B cell (primary cell): ENCODE measurements around the gene ENDOG. TPM values are rescaled to one million over a fixed set of nuclear protein-coding genes. Genes with fewer than 3 reads are reported as not detected.

Source experiments
- ATAC-seq: fragments of 200-7000 bp; cut with Tn5 transposase; one replicate; pipeline ENCODE4 v1.10.0; 2021; ENCODE audit warnings: low read depth, mild to moderate bottlenecking, moderate number of reproducible peaks, moderate library complexity
- CTCF ChIA-PET: fragments of 350-600 bp; sonication (Branson Sonifier 250); formaldehyde crosslinking; loops from one replicate; lab custom pipeline; 2021; ENCODE audit warnings: antibody characterized with exemption, inconsistent platforms; lab: Charles Lee
- POLR2A ChIA-PET: fragments of 350-600 bp; sonication (Branson Sonifier 250); formaldehyde crosslinking; loops from one replicate; lab custom pipeline; 2021; ENCODE audit warnings: antibody characterized with exemption; lab: Charles Lee
- DNase-seq: peaks from one replicate; pipeline ENCODE4 v3.0.0; 2013
- H2AFZ ChIP-seq: 2 replicates; pipeline ENCODE4 v1.6.1; 2012; ENCODE audit warnings: mild to moderate bottlenecking, low read depth, low read length; ENCODE audit not compliant: insufficient read depth, poor library complexity, severe bottlenecking
- H3K27ac ChIP-seq, 2 donors: 1 replicate in 1 of 2; 2 replicates in 1 of 2; pipeline ENCODE4 v1.5.1; 2012 to 2013; ENCODE audit warnings: low read length in 2 of 2, mild to moderate bottlenecking in 2 of 2, moderate library complexity in 1 of 2
- H3K27me3 ChIP-seq, 4 experiments: fragments of 200-600 bp in 1 of 4; sonication (generic) in 1 of 4; replicated peaks in 1 of 4; 1 replicate in 2 of 4; 2 replicates in 2 of 4; pipeline versions ENCODE4 v1.6.1 to v1.7.0; 2013 to 2016; ENCODE audit warnings: low read length in 3 of 4, mild to moderate bottlenecking in 2 of 4, mixed read lengths in 1 of 4, moderate library complexity in 1 of 4; ENCODE audit not compliant: insufficient read depth in 4 of 4, control insufficient read depth in 3 of 4; ENCODE audit errors: control extremely low read depth in 1 of 4
- H3K36me3 ChIP-seq, 2 experiments: replicated peaks in 1 of 2; 1 replicate in 1 of 2; 2 replicates in 1 of 2; pipeline versions ENCODE4 v1.6.1 to v1.7.1; 2013; ENCODE audit warnings: low read length in 1 of 2; ENCODE audit not compliant: insufficient read depth in 2 of 2, control insufficient read depth in 1 of 2; ENCODE audit errors: control extremely low read depth in 1 of 2, extremely low read depth in 1 of 2
- H3K4me1 ChIP-seq, 2 donors: fragments of 200-600 bp in 1 of 2; sonication (generic) in 1 of 2; 1 replicate in 1 of 2; 2 replicates in 1 of 2; pipeline versions ENCODE4 v1.5.1 to v1.6.1; 2013 to 2017; ENCODE audit warnings: low read length in 2 of 2; ENCODE audit not compliant: control insufficient read depth in 2 of 2, insufficient read depth in 2 of 2
- H3K4me2 ChIP-seq: replicated peaks from 2 replicates; pipeline ENCODE3; 2012; ENCODE audit warnings: mild to moderate bottlenecking, low read depth, low read length; ENCODE audit not compliant: poor library complexity, severe bottlenecking
- H3K4me3 ChIP-seq, 5 experiments: fragments of 200-600 bp in 1 of 5; sonication (generic) in 1 of 5; 1 replicate in 3 of 5; 2 replicates in 2 of 5; pipeline versions ENCODE4 v1.5.1 to v1.7.0; 2011 to 2016; ENCODE audit warnings: low read length in 4 of 5, mild to moderate bottlenecking in 4 of 5, low read depth in 2 of 5, control low read depth in 1 of 5, moderate library complexity in 1 of 5; ENCODE audit not compliant: insufficient read depth in 1 of 5; ENCODE audit errors: control extremely low read depth in 1 of 5, extremely low read depth in 1 of 5
- H3K79me2 ChIP-seq: fragments of 200-600 bp; sonication (generic); one replicate; pipeline ENCODE4 v1.6.0; 2016; ENCODE audit warnings: low read length; ENCODE audit not compliant: control insufficient read depth, insufficient read depth
- H3K9ac ChIP-seq: fragments of 200-600 bp; sonication (generic); 2 replicates; pipeline ENCODE4 v1.6.1; 2017; ENCODE audit warnings: mild to moderate bottlenecking, low read length, moderate library complexity
- H3K9me3 ChIP-seq, 3 donors: one replicate each; pipeline versions ENCODE4 v1.6.1 to v1.7.1; 2013; ENCODE audit warnings: low read length in 2 of 3; ENCODE audit not compliant: control insufficient read depth in 2 of 3, insufficient read depth in 1 of 3; ENCODE audit errors: control extremely low read depth in 1 of 3
- H4K20me1 ChIP-seq: 2 replicates; pipeline ENCODE4 v1.6.0; 2012; ENCODE audit warnings: mild to moderate bottlenecking, low read length; ENCODE audit not compliant: insufficient read depth, control insufficient read depth, poor library complexity, severe bottlenecking
- H3K27ac Mint-ChIP-seq: one replicate; pipeline ENCODE4 v1.8.0; 2021; ENCODE audit warnings: mixed read lengths
- H3K27me3 Mint-ChIP-seq: one replicate; pipeline ENCODE4 v1.8.0; 2021; ENCODE audit warnings: mixed read lengths
- H3K4me1 Mint-ChIP-seq: one replicate; pipeline ENCODE4 v1.8.0; 2021; ENCODE audit warnings: mixed read lengths
- H3K4me3 Mint-ChIP-seq: one replicate; pipeline ENCODE4 v1.8.0; 2021; ENCODE audit warnings: mixed read lengths
- H3K9me3 Mint-ChIP-seq: one replicate; pipeline ENCODE4 v1.8.0; 2022; ENCODE audit warnings: mixed read lengths; ENCODE audit not compliant: insufficient read depth
- CTCF ChIP-seq: fragments of 200-600 bp; IDR thresholded peaks from one replicate; pipeline ENCODE4 v1.8.0; 2022; ENCODE audit warnings: antibody characterized with exemption, mild to moderate bottlenecking
- EZH2 ChIP-seq: IDR thresholded peaks from 2 replicates; pipeline ENCODE4 v1.6.1; 2012; ENCODE audit warnings: borderline replicate concordance, low read depth, mild to moderate bottlenecking, moderate library complexity, low read length; ENCODE audit not compliant: insufficient read depth, poor library complexity, severe bottlenecking
- WGBS: methylation state at CpG from one replicate; pipeline ENCODE4 v1.1.5; 2013; ENCODE audit warnings: missing lambda C conversion rate; ENCODE audit not compliant: insufficient coverage; 5-methylcytosine and 5-hydroxymethylcytosine counted together
- intact Hi-C: fragments of 100-400 bp; cut with micrococcal nuclease; formaldehyde crosslinking; loops from one replicate; pipeline ENCODE4 v1.10.0; 2022
- polyA plus RNA-seq: library from polyadenylated mRNA; depleted of rRNA; stranded (reverse); fragments of >200 nt; gene quantifications from 2 replicates; pipeline ENCODE4 v1.2.3, GENCODE V29; 2012
- total RNA-seq, 2 donors: library from RNA; stranded (reverse); fragments of 120-200 nt in 1 of 2; gene quantifications; 1 replicate in 1 of 2; 2 replicates in 1 of 2; pipeline versions ENCODE4 v1.2.3 to v1.2.4, GENCODE V29; 2013 to 2022

The ENDOG gene
- total and polyA plus RNA-seq, 2 donors (not counting 1 experiment from before 2014, with no cell fraction given): 12.5 to 19.3 TPM

- no peak overlapping the region for H3K4me3 Mint-ChIP-seq
- intact Hi-C loops: no loop called here
- H3K4me1 Mint-ChIP-seq: peaks cover 30% of the 10 kb centered on the region
- POLR2A ChIA-PET: interaction anchor here (1.0 kb wide), 1 partner anchor 10 kb away, joined by 5 read pairs; no protein-coding TSS in a partner anchor
- H3K27ac Mint-ChIP-seq: no peak overlapping the region
- Histone ChIP-seq H2AFZ (no peak overlapping the region), H3K9ac (no peak overlapping the region), H3K27ac (no peak overlapping the region), H3K4me1 (peaks cover 28 to 31% of the 10 kb centered on the region in 2 donors), H3K4me2 (no peak overlapping the region), H3K27me3 (no peaks in the 10 kb centered on the region), H3K9me3 (peaks cover 2 to 14% (median 4%) of the 10 kb centered on the region in 3 donors), H3K4me3 (no peak overlapping the region), H3K36me3 (peaks cover 0 to 6% of the 10 kb centered on the region in 2 experiments), H3K79me2 (peaks cover 28% of the 10 kb centered on the region), H4K20me1 (no peaks in the 10 kb centered on the region)
- DNase-seq (no peak), ATAC-seq (no peak)
- H3K9me3 Mint-ChIP-seq: no peaks in the 10 kb centered on the region
- CTCF ChIA-PET: interaction anchor here (0.8 kb wide), 1 partner anchor 32 kb away, joined by 3 read pairs; no protein-coding TSS in a partner anchor
- WGBS: no CpG with 5 or more reads among the region's 6 CpGs
- H3K27me3 Mint-ChIP-seq: no peaks in the 10 kb centered on the region
- TF ChIP-seq CTCF (no peak), EZH2 (no peak)
These were observed 32.9 kb upstream of the ENDOG start for GRCh38 chr9:128785427-128785826.
